WERI-Rb-1 (cell line): ENCODE data around the gene MS4A18.

Experiments used
- DNase-seq: peaks from one replicate; pipeline ENCODE4 v3.0.0-alpha.2; 2020
- H3K27ac ChIP-seq: fragments of 250-450 bp; sonication (Bioruptor Pico); 2 replicates; pipeline ENCODE4 v1.5.1; 2020; ENCODE audit warnings: mild to moderate bottlenecking, moderate library complexity
- H3K27me3 ChIP-seq: fragments of 250-450 bp; sonication (Bioruptor Pico); 2 replicates; pipeline ENCODE4 v1.5.1; 2021; ENCODE audit warnings: mild to moderate bottlenecking, low read depth, moderate library complexity; ENCODE audit not compliant: insufficient read depth, severe bottlenecking
- H3K36me3 ChIP-seq: fragments of 250-450 bp; sonication (Bioruptor Pico); 2 replicates; pipeline ENCODE4 v1.5.1; 2020; ENCODE audit warnings: mild to moderate bottlenecking, moderate library complexity
- H3K4me3 ChIP-seq: 2 replicates; pipeline ENCODE4 v1.5.1; 2011; ENCODE audit warnings: low read depth, mild to moderate bottlenecking, control low read depth, low read length
- H3K9me3 ChIP-seq: fragments of 250-450 bp; sonication (Bioruptor Pico); 2 replicates; pipeline ENCODE4 v1.5.1; 2021; ENCODE audit warnings: mild to moderate bottlenecking, moderate library complexity; ENCODE audit not compliant: severe bottlenecking
- CTCF ChIP-seq: IDR thresholded peaks from 2 replicates; pipeline ENCODE4 v1.5.1; 2011; ENCODE audit warnings: low read depth, mild to moderate bottlenecking, control low read depth, inconsistent platforms, low read length

Gene MS4A18

GRCh38 chr11:60771879-60772525 lies 47.5 kb downstream of the MS4A18 start:
- no peaks in the 10 kb centered on the region for H3K9me3 ChIP-seq
- no peak for TF ChIP-seq CTCF
- H3K36me3 ChIP-seq: no peaks in the 10 kb centered on the region
- no peaks in the 10 kb centered on the region for H3K27me3 ChIP-seq
- H3K4me3 ChIP-seq: no peak overlapping the region
- no peak overlapping the region for H3K27ac ChIP-seq
- DNase-seq: no peak

GRCh38 chr11:60772666-60773065 lies 48.1 kb downstream of the MS4A18 start:
- Histone ChIP-seq H3K27ac (no peak overlapping the region), H3K36me3 (no peaks in the 10 kb centered on the region), H3K9me3 (no peaks in the 10 kb centered on the region), H3K4me3 (no peak overlapping the region), H3K27me3 (no peaks in the 10 kb centered on the region)
- TF ChIP-seq CTCF: no peak
- no peak for DNase-seq

GRCh38 chr11:60774726-60775125 lies 50.2 kb downstream of the MS4A18 start:
- Histone ChIP-seq H3K36me3 (no peaks in the 10 kb centered on the region), H3K27ac (no peak overlapping the region), H3K27me3 (no peaks in the 10 kb centered on the region), H3K9me3 (no peaks in the 10 kb centered on the region), H3K4me3 (no peak overlapping the region)
- no peak for DNase-seq
- TF ChIP-seq CTCF: no peak

- Histone ChIP-seq H3K9me3 (no peaks in the 10 kb centered on the region), H3K27ac (no peak overlapping the region), H3K4me3 (no peak overlapping the region), H3K36me3 (no peaks in the 10 kb centered on the region), H3K27me3 (no peaks in the 10 kb centered on the region)
- DNase-seq: peak; percentile 87
- peak; percentile 91 for TF ChIP-seq CTCF
These were observed 51.0 kb downstream of the MS4A18 start for GRCh38 chr11:60775420-60775961.

- no peaks in the 10 kb centered on the region for H3K36me3 ChIP-seq
- DNase-seq: no peak
- H3K9me3 ChIP-seq: no peaks in the 10 kb centered on the region
- no peak overlapping the region for H3K4me3 ChIP-seq
- no peaks in the 10 kb centered on the region for H3K27me3 ChIP-seq
- no peak for TF ChIP-seq CTCF
- no peak overlapping the region for H3K27ac ChIP-seq
These were observed 51.6 kb downstream of the MS4A18 start for GRCh38 chr11:60776167-60776566.

GRCh38 chr11:60777106-60777505 lies 52.6 kb downstream of the MS4A18 start:
- H3K4me3 ChIP-seq: no peak overlapping the region
- DNase-seq: no peak
- no peaks in the 10 kb centered on the region for H3K9me3 ChIP-seq
- no peak for TF ChIP-seq CTCF
- H3K27me3 ChIP-seq: no peaks in the 10 kb centered on the region
- H3K36me3 ChIP-seq: no peaks in the 10 kb centered on the region
- H3K27ac ChIP-seq: no peak overlapping the region
